ENCODE measurements around the gene KXD1.
A peak's percentile ranks its signal among the peaks of the same experiment; 100 is the strongest.

Gene KXD1

GRCh38 chr19:18558604-18559003 lies 934 bp downstream of the KXD1 start:
- Histone ChIP-seq H3K79me1 (ENCODE audit: low read length) (peaks cover 6% of the 10 kb centered on the region), H3K23ac (ENCODE audit: low read length) (no peak overlapping the region), H3K4ac (ENCODE audit: low read depth, low read length) (peak overlapping the region; percentile 94), H3K4me1 (ENCODE audit: control insufficient read depth in 1 of 2, insufficient read depth in 2 of 2, low read length in 2 of 2) (peaks cover 0 to 9% of the 10 kb centered on the region in 2 experiments), H3K9me3 (ENCODE audit: insufficient read depth, low read depth, low read length) (no peaks in the 10 kb centered on the region), H3K4me2 (ENCODE audit: low read length) (peak overlapping the region; percentile 96), H2AK5ac (ENCODE audit: low read length) (no peak overlapping the region), H2AFZ (ENCODE audit: insufficient read depth, low read length, poor library complexity) (no peak overlapping the region), H3K27ac (ENCODE audit: low read depth, low read length) (no peak overlapping the region), H2BK120ac (ENCODE audit: insufficient read depth, low read length, poor library complexity) (no peak overlapping the region), H3K14ac (ENCODE audit: low read length) (no peak overlapping the region), H3K18ac (ENCODE audit: low read length) (peak overlapping the region; percentile 29), H4K12ac (ENCODE audit: low read depth, low read length) (no peak overlapping the region), H4K8ac (ENCODE audit: low read depth, low read length) (peak overlapping the region; percentile 93), H2BK5ac (ENCODE audit: low read depth, low read length, poor library complexity) (no peak overlapping the region), H4K91ac (ENCODE audit: low read depth, low read length) (no peak overlapping the region), H3K4me3 (ENCODE audit: low read depth, low read length) (no peak overlapping the region), H3K36me3 (ENCODE audit: control insufficient read depth in 1 of 2, insufficient read depth in 2 of 2, low read length in 2 of 2) (peaks cover 19 to 22% of the 10 kb centered on the region in 2 experiments), H3K79me2 (ENCODE audit: control insufficient read depth, insufficient read depth, low read length, poor library complexity) (peaks cover 9% of the 10 kb centered on the region), H3K9ac (ENCODE audit: low read length) (peak overlapping the region; percentile 92), H3K27me3 (ENCODE audit: insufficient read depth, low read length) (no peaks in the 10 kb centered on the region), H2BK12ac (ENCODE audit: low read length) (no peak overlapping the region)
- WGBS (ENCODE audit: extremely low coverage, insufficient coverage, insufficient read length): no CpG with 5 or more reads among the region's 3 CpGs
- no peak for DNase-seq

DNA sequence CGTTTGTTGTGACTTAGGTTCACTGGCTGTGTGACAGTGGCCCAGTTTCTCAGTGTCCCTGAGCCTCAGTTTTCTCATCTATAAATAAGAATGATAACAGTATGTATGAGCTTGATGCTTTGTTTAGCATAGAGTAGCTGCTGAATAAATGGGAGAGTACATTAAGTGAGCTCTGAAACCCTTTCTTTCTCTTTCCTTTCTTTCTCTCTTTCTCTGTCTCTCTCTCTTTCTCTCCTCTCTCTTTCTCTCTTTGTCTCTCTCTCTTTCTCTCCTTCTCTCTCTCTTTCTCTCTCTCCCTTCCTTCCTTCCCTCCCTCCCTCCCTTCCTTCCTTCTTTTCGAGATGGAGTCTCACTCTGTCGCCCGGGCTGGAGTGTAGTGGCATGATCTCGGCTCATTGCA lies 2.0 kb downstream of the KXD1 start:
- Histone ChIP-seq H3K4me3 (ENCODE audit: low read depth, low read length) (no peak overlapping the region), H3K4ac (ENCODE audit: low read depth, low read length) (peak overlapping the region; percentile 66), H3K18ac (ENCODE audit: low read length) (no peak overlapping the region), H2BK5ac (ENCODE audit: low read depth, low read length, poor library complexity) (no peak overlapping the region), H3K79me2 (ENCODE audit: control insufficient read depth, insufficient read depth, low read length, poor library complexity) (peaks cover 9% of the 10 kb centered on the region), H3K27ac (ENCODE audit: low read depth, low read length) (no peak overlapping the region), H2AK5ac (ENCODE audit: low read length) (no peak overlapping the region), H2BK120ac (ENCODE audit: insufficient read depth, low read length, poor library complexity) (no peak overlapping the region), H3K4me2 (ENCODE audit: low read length) (no peak overlapping the region), H4K8ac (ENCODE audit: low read depth, low read length) (no peak overlapping the region), H3K36me3 (ENCODE audit: control insufficient read depth in 1 of 2, insufficient read depth in 2 of 2, low read length in 2 of 2) (peaks cover 29 to 32% of the 10 kb centered on the region in 2 experiments), H4K91ac (ENCODE audit: low read depth, low read length) (no peak overlapping the region), H3K79me1 (ENCODE audit: low read length) (peaks cover 6% of the 10 kb centered on the region), H2AFZ (ENCODE audit: insufficient read depth, low read length, poor library complexity) (no peak overlapping the region), H3K4me1 (ENCODE audit: control insufficient read depth in 1 of 2, insufficient read depth in 2 of 2, low read length in 2 of 2) (peaks cover 0 to 9% of the 10 kb centered on the region in 2 experiments), H3K9me3 (ENCODE audit: insufficient read depth, low read depth, low read length) (no peaks in the 10 kb centered on the region), H3K27me3 (ENCODE audit: insufficient read depth, low read length) (no peaks in the 10 kb centered on the region), H3K9ac (ENCODE audit: low read length) (no peak overlapping the region), H3K14ac (ENCODE audit: low read length) (no peak overlapping the region), H4K12ac (ENCODE audit: low read depth, low read length) (no peak overlapping the region), H2BK12ac (ENCODE audit: low read length) (no peak overlapping the region), H3K23ac (ENCODE audit: low read length) (no peak overlapping the region)
- DNase-seq: no peak
- WGBS (ENCODE audit: extremely low coverage, insufficient coverage, insufficient read length): no CpG with 5 or more reads among the region's 5 CpGs

DNA sequence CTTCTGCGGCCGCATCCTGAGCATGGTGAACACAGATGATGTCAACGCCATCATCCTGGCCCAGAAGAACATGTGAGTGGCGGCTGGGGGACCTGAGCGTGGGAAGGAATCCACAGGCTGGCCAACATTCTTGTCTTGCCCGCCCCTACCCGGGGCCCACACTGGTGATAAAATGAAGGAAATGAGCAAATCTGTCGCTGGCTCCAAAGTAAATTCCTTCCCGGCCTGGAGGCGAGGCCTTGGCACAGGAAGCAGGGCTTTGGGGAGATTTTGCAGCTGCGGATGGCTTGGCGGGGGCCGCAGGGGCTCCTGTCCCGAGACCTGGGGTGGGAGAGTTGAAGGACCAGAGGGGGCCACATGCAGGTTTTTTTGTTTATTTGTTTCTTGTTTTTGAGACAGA lies 4.4 kb downstream of the KXD1 start:
- Histone ChIP-seq H3K9me3 (ENCODE audit: insufficient read depth, low read depth, low read length) (no peaks in the 10 kb centered on the region), H3K9ac (ENCODE audit: low read length) (peak overlapping the region; percentile 36), H3K4me2 (ENCODE audit: low read length) (no peak overlapping the region), H3K4ac (ENCODE audit: low read depth, low read length) (no peak overlapping the region), H3K4me1 (ENCODE audit: control insufficient read depth in 1 of 2, insufficient read depth in 2 of 2, low read length in 2 of 2) (peaks cover 0 to 9% of the 10 kb centered on the region in 2 experiments), H4K91ac (ENCODE audit: low read depth, low read length) (no peak overlapping the region), H3K27ac (ENCODE audit: low read depth, low read length) (no peak overlapping the region), H3K23ac (ENCODE audit: low read length) (no peak overlapping the region), H3K14ac (ENCODE audit: low read length) (no peak overlapping the region), H2AFZ (ENCODE audit: insufficient read depth, low read length, poor library complexity) (no peak overlapping the region), H3K18ac (ENCODE audit: low read length) (peak overlapping the region; percentile 56), H2AK5ac (ENCODE audit: low read length) (no peak overlapping the region), H2BK5ac (ENCODE audit: low read depth, low read length, poor library complexity) (no peak overlapping the region), H3K36me3 (ENCODE audit: control insufficient read depth in 1 of 2, insufficient read depth in 2 of 2, low read length in 2 of 2) (peaks cover 51 to 53% of the 10 kb centered on the region in 2 experiments), H2BK120ac (ENCODE audit: insufficient read depth, low read length, poor library complexity) (no peak overlapping the region), H4K12ac (ENCODE audit: low read depth, low read length) (no peak overlapping the region), H3K4me3 (ENCODE audit: low read depth, low read length) (no peak overlapping the region), H2BK12ac (ENCODE audit: low read length) (no peak overlapping the region), H3K79me1 (ENCODE audit: low read length) (peaks cover 6% of the 10 kb centered on the region), H3K27me3 (ENCODE audit: insufficient read depth, low read length) (no peaks in the 10 kb centered on the region), H3K79me2 (ENCODE audit: control insufficient read depth, insufficient read depth, low read length, poor library complexity) (peaks cover 9% of the 10 kb centered on the region), H4K8ac (ENCODE audit: low read depth, low read length) (no peak overlapping the region)
- DNase-seq: no peak
- no CpG with 5 or more reads among the region's 14 CpGs for WGBS (ENCODE audit: extremely low coverage, insufficient coverage, insufficient read length)

GRCh38 chr19:18566953-18567352 lies 9.3 kb downstream of the KXD1 start:
- no peak overlapping the region for H4K8ac ChIP-seq (ENCODE audit: low read depth, low read length)
- H3K27me3 ChIP-seq (ENCODE audit: insufficient read depth, low read length): no peaks in the 10 kb centered on the region
- no peak overlapping the region for H2BK120ac ChIP-seq (ENCODE audit: insufficient read depth, low read length, poor library complexity)
- no peak overlapping the region for H4K12ac ChIP-seq (ENCODE audit: low read depth, low read length)
- H3K9ac ChIP-seq (ENCODE audit: low read length): no peak overlapping the region
- H4K91ac ChIP-seq (ENCODE audit: low read depth, low read length): no peak overlapping the region
- H3K14ac ChIP-seq (ENCODE audit: low read length): no peak overlapping the region
- H3K27ac ChIP-seq (ENCODE audit: low read depth, low read length): no peak overlapping the region
- H3K4me2 ChIP-seq (ENCODE audit: low read length): no peak overlapping the region
- WGBS (ENCODE audit: extremely low coverage, insufficient coverage, insufficient read length): no CpG with 5 or more reads among the region's 8 CpGs
- peaks cover 3% of the 10 kb centered on the region for H3K79me1 ChIP-seq (ENCODE audit: low read length)
- no peak overlapping the region for H2BK12ac ChIP-seq (ENCODE audit: low read length)
- no peak overlapping the region for H3K23ac ChIP-seq (ENCODE audit: low read length)
- no peak overlapping the region for H2AK5ac ChIP-seq (ENCODE audit: low read length)
- no peak overlapping the region for H2BK5ac ChIP-seq (ENCODE audit: low read depth, low read length, poor library complexity)
- H3K9me3 ChIP-seq (ENCODE audit: insufficient read depth, low read depth, low read length): no peaks in the 10 kb centered on the region
- peaks cover 67 to 68% of the 10 kb centered on the region in 2 experiments for H3K36me3 ChIP-seq (ENCODE audit: control insufficient read depth in 1 of 2, insufficient read depth in 2 of 2, low read length in 2 of 2)
- H3K18ac ChIP-seq (ENCODE audit: low read length): no peak overlapping the region
- no peak overlapping the region for H3K4me3 ChIP-seq (ENCODE audit: low read depth, low read length)
- H3K4me1 ChIP-seq (ENCODE audit: control insufficient read depth in 1 of 2, insufficient read depth in 2 of 2, low read length in 2 of 2): no peaks in the 10 kb centered on the region
- H3K79me2 ChIP-seq (ENCODE audit: control insufficient read depth, insufficient read depth, low read length, poor library complexity): peaks cover 3% of the 10 kb centered on the region
- no peak overlapping the region for H2AFZ ChIP-seq (ENCODE audit: insufficient read depth, low read length, poor library complexity)
- DNase-seq: no peak
- H3K4ac ChIP-seq (ENCODE audit: low read depth, low read length): no peak overlapping the region

Measured in trophoblast cell (in vitro differentiated cells and primary cell).